HG02981 (cell line): Measurements from ENCODE around the gene ZNF783.
"Not testable (repeated sequence)": the region's sequence is repeated elsewhere in the genome, so short reads cannot be mapped to it uniquely, and the experiment has no call there.

Source experiments
- ATAC-seq: cut with Tn5 transposase; IDR thresholded peaks from one replicate; pipeline ENCODE4 v1.9.1; 2021; ENCODE audit warnings: mild to moderate bottlenecking, moderate library complexity; ENCODE audit not compliant: unreplicated experiment

The ZNF783 gene

DNA sequence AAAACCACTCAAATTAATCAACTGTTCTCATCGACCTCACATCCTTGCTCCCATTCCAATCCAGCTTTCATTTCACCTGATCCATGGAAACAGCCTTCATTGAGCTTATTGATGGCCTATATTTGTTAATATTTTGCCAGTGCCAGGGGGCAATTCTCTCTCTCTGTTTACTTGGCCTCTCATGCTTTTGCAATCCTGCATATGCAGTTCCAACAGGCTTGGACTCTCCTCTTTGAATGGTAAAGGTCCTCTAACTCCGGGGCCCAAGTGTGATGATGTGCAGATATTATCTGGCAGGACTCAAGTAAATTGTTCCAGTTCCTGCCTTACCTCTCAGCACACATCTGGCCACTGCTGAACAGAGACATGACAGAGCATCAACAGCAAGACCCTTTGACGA lies 67.3 kb downstream of the ZNF783 start:
- ATAC-seq: no peak

DNA sequence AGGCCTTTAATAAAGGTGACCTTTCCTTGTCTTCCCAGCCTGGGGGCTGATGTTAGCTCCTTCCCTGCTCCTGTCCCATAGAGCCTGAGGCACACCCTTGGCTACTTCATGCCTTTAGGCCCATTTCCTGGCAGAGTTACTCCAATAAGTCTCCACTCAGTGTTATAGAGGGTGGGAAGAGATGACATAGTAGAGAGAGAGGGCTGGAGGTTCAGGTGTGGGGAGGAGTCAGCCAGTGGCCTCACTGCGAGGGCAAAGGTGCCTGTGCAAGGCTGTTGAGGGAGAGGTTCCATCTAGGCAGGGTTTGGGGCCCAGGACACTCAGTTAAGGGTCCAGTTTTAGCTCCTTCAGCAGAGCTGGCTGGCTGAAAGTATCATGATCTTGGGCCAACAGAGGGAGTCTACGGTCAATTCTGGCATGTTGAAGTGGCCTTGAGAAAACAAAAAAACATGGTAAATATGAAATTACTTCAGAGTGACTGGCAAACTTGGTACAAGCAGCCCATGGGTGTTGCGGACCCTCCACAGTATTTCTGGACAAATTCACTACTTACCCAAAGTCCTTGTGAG lies 67.9 kb downstream of the ZNF783 start:
- ATAC-seq: no peak

DNA sequence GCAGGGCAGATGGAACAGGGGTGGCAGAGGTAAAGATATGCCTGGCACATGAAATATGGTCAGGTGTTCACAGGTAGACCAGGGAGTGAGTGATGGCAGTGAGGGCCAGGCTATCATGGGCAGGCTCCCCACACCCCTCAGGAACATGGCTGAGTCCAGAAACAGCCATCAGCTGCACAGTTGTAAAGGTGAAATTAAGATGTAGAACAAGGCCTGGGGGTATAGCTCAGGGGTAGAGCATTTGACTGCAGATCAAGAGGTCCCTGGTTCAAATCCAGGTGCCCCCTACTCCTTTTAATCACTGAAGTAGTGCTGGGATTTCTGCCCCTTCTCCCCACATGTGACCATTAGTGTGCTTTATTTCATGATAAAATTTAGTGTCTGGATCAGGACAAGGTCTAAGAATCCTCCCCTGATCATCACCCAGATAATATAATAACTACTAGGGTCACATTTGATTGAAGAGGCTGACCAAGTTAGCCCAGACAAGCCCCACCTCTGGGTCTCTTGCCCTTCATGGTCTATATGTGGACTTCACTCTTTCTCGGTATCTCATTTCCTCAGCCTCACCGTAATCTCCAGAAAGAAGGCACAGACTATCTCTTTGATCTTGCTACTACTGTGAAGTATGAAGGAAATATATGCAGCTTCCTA lies 69.0 kb downstream of the ZNF783 start:
- ATAC-seq: no peak

DNA sequence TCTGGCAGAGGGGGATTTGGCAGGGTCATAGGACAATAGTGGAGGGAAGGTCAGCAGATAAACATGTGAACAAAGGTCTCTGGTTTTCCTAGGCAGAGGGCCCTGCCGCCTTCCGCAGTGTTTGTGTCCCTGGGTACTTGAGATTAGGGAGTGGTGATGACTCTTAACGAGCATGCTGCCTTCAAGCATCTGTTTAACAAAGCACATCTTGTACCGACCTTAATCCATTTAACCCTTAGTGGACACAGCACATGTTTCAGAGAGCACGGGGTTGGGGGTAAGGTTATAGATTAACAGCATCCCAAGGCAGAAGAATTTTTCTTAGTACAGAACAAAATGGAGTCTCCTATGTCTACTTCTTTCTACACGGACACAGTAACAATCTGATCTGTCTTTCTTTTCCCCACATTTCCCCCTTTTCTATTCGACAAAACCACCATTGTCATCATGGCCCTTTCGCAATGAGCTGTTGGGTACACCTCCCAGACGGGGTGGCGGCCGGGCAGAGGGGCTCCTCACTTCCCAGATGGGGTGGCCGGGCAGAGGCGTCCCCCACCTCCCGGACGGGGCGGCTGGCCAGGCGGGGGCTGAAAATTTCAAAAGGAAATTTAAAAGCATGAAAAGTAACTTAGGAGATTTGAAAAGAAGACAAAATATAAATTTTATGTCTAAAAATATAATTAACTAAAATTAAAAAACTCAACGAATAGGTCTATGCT lies 70.8 kb downstream of the ZNF783 start:
- not testable (repeated sequence) for ATAC-seq

DNA sequence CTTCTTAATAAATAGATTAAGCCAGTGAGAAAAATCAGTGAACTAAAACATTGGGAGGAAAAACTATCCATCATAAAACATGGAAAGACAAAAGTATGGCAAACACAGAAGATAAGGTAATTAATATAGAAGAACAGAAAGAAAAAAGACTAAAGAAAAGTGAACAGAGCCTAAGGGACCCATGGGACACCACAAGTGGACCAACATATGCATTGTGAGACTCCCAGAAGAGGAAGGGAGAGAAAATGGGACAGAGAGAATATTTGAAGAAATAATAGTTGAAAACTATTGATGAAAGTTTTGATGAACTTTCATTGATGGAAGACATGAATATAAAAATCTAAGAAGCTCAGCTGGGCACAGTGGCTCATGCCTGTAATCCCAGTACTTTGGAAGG lies 71.3 kb downstream of the ZNF783 start:
- ATAC-seq: no peak

DNA sequence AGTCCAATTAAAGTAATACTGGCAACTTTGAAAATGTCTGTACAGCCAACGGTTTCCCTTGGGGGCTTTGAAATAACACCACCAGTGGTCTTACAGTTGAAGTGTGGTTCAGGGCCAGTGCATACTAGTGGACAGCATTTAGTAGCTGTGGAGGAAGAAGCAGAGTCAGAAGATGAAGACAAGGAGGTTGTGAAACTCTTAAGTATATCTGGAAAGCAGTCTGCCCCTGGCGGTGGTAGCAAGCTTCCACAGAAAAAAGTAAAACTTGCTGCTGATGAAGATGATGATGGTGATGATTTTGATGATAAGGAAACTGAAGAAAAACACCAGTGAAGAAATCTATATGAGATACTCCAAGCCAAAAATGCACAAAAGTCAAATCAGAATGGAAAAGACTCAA lies 72.2 kb downstream of the ZNF783 start:
- no peak for ATAC-seq
